ENCODE data around the gene DLK2. TPM values are rescaled to one million over a fixed set of nuclear protein-coding genes. Genes with fewer than 3 reads are reported as not detected.
"Not testable (repeated sequence)": the region's sequence is repeated elsewhere in the genome, so short reads cannot be mapped to it uniquely, and the experiment has no call there.

The DLK2 gene, protein sequence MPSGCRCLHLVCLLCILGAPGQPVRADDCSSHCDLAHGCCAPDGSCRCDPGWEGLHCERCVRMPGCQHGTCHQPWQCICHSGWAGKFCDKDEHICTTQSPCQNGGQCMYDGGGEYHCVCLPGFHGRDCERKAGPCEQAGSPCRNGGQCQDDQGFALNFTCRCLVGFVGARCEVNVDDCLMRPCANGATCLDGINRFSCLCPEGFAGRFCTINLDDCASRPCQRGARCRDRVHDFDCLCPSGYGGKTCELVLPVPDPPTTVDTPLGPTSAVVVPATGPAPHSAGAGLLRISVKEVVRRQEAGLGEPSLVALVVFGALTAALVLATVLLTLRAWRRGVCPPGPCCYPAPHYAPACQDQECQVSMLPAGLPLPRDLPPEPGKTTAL
- total RNA-seq, result 1 to 10 TPM; 1.2 to 1.4 TPM

GRCh38 chr6:43455531-43456428 lies at the start of gene DLK2:
Gene DLK2, minus strand, starts transcription at chr6:43455548. Its CDS starts 723 bp downstream, at chr6:43454825.
- ChIA-PET CTCF (interaction anchor here (0.5 to 5.3 kb wide), 9 partner anchors 14 to 702 kb away, joined by 3 to 33 read pairs (median 4); partner anchors contain the start of gene TJAP1), POLR2A (interaction anchor here (0.6 to 1.5 kb wide), 5 partner anchors 21 to 163 kb away, joined by 3 to 7 read pairs (median 4); partner anchors contain the start of genes ABCC10 and TJAP1)

GRCh38 chr6:43503443-43503842 lies 48.1 kb upstream of the DLK2 start:
- POLR2A ChIA-PET, result interaction anchor here (0.5 kb wide), 1 partner anchor 47 kb away, joined by 3 read pairs; no protein-coding TSS in a partner anchor
- CTCF ChIA-PET, result no interaction called here

DNA sequence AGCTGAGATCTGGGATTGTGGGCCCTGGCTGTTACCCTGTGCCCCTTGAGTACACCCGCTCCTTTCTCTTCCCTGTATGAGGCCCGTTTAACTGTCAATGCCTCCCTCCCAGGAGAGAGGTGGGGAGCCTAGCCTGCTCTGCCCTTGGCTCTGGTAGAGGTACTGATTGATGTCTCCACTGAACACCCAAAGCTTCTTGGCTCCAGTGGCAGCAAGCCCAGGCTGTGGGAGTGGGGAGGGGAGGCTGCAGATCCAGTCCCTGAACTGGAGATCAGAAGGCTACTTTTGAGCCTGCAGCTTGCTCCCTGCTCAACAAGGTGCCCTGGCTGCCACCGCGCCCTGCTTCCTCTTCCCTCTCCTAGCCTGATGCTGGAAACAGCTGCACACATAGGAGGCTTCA lies 47.3 kb upstream of the DLK2 start:
- CTCF ChIA-PET, result no interaction called here
- POLR2A ChIA-PET, result no interaction called here

GRCh38 chr6:43500921-43501320 lies 45.6 kb upstream of the DLK2 start:
- ChIA-PET CTCF (interaction anchor here (1.0 to 1.2 kb wide), 3 partner anchors 9 to 46 kb away, joined by 3 read pairs; partner anchors contain the start of gene LRRC73), POLR2A (no interaction called here)

- CTCF ChIA-PET, result interaction anchor here (5.1 kb wide), 1 partner anchor 7 kb away, joined by 27 read pairs; no protein-coding TSS in a partner anchor
- POLR2A ChIA-PET, result no interaction called here
Measured at GRCh38 chr6:43499028-43499815, 43.9 kb upstream of the DLK2 start.

DNA sequence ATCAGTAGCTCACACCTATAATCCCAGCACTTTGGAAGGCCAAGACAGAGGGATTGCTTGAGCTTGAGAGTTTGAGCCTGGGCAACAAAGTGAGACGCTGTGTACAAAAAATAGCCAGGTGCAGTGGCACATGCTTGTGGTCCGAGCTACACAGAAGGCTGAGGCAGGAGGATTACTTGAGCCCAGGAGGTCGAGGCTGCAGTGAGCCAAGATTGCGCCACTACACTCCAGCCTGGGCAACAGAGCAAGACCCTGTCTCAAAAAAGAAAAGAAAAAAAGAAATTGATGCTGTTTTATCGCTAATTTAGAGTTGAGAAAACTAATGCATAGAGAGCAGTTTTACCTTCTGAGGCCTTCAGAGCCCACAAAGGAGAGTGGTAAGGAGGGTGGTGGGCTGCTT lies 42.9 kb upstream of the DLK2 start:
- CTCF ChIA-PET, result interaction anchor here (5.1 kb wide), 1 partner anchor 8 kb away, joined by 27 read pairs; no protein-coding TSS in a partner anchor
- POLR2A ChIA-PET, result not testable (repeated sequence)

DNA sequence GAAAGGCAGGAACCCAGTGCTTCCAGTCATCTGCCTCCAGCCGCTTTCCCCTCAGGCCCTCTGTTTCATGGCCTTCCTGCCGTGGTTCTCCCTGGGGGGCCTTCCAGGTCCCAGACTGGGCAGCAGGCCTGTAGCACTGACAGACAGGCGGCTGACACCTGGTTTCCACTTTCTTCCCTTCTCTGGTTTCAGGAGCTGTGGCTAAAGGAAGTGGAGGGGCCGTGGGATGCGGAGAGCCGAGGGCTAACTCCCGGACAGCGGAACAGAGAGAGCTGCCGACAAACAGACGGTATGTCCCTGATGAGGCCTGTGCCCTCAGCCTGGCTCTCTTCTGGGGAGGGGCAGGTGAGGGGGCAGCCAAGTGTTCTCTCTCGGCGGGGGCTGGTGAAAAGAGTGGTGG lies 42.3 kb upstream of the DLK2 start:
- CTCF ChIA-PET, result interaction anchor here (5.1 kb wide), 1 partner anchor 8 kb away, joined by 27 read pairs; no protein-coding TSS in a partner anchor
- POLR2A ChIA-PET, result no interaction called here

DNA sequence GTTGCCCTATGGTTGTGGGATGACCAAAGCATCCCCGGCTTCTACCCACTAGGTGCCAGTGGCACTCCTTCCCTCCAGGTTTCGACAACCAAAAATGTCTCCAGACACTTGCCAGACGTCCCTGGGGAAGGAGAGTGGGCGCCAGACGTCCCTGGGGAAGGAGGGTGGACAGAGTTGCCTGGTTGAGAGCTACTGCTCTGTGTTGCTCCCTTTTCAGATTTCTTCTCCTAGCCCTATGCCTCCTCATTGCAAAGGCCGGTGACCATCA lies 41.7 kb upstream of the DLK2 start:
- ChIA-PET CTCF (interaction anchor here (1.4 to 5.1 kb wide), 2 partner anchors 9 to 41 kb away, joined by 6 to 27 read pairs; no protein-coding TSS in a partner anchor), POLR2A (no interaction called here)

- ChIA-PET POLR2A (no interaction called here), CTCF (interaction anchor here (1.3 to 5.1 kb wide), 3 partner anchors 9 to 235 kb away, joined by 4 to 27 read pairs (median 6); no protein-coding TSS in a partner anchor)
Measured at GRCh38 chr6:43496370-43497128, 41.2 kb upstream of the DLK2 start.

GRCh38 chr6:43495409-43495941 lies 40.1 kb upstream of the DLK2 start:
- ChIA-PET POLR2A (no interaction called here), CTCF (interaction anchor here (1.3 to 5.1 kb wide), 4 partner anchors 11 to 234 kb away, joined by 4 to 27 read pairs (median 5); partner anchors contain the start of gene LRRC73)

GRCh38 chr6:43494766-43495165 lies 39.4 kb upstream of the DLK2 start:
- ChIA-PET CTCF (interaction anchor here (1.4 to 5.1 kb wide), 2 partner anchors 11 to 15 kb away, joined by 4 to 27 read pairs; partner anchors contain the start of gene LRRC73), POLR2A (interaction anchor here (0.7 kb wide), 1 partner anchor 171 kb away, joined by 7 read pairs; no protein-coding TSS in a partner anchor)

DNA sequence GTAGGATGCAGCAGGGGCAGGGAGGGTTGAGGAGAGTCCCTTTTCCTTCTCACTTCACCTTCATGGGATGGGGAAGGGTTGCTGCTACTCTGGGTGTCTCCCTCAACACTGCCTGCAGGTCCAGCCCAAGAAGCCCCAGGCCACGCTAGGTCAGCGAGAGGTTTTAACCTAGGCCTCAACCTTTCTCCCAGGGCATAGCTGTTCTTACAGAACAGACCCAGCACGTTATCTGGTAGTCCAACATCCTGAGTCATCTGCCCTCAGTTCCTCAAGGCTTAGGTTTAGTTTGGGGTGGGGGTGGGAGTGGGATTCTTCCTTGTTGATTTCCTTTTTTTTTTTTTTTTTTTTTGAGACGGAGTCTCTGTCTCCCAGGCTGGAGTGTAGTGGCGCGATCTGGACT lies 39.0 kb upstream of the DLK2 start:
- POLR2A ChIA-PET, result interaction anchor here (0.7 kb wide), 1 partner anchor 171 kb away, joined by 7 read pairs; no protein-coding TSS in a partner anchor
- CTCF ChIA-PET, result interaction anchor here (1.4 to 5.1 kb wide), 2 partner anchors 12 to 16 kb away, joined by 4 to 27 read pairs; partner anchors contain the start of gene LRRC73

GRCh38 chr6:43493833-43494232 lies 38.5 kb upstream of the DLK2 start:
- ChIA-PET CTCF (interaction anchor here (1.7 to 5.1 kb wide), 2 partner anchors 12 to 13 kb away, joined by 14 to 27 read pairs; no protein-coding TSS in a partner anchor), POLR2A (no interaction called here)

DNA sequence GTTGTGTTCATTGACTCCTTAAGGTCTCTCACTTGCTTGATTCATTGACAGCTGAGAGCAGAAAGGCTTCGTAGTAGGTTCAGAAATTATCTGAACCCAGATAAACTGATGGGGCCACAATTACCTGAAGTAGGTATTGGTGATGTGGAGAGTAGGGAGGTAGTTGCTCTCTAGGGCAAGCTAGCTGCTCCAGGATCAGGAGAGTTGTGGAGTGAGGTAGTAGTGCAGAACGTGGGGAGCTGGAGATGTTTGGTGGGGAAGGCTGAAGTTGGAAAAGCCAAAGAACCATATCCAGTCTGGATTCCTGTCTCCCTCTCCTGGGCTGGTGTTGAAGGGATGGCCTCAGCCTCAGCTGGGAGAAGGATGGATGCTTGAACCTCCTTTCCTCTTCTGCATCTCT lies 37.9 kb upstream of the DLK2 start:
- ChIA-PET POLR2A (no interaction called here), CTCF (interaction anchor here (1.7 kb wide), 1 partner anchor 13 kb away, joined by 14 read pairs; no protein-coding TSS in a partner anchor)

DNA sequence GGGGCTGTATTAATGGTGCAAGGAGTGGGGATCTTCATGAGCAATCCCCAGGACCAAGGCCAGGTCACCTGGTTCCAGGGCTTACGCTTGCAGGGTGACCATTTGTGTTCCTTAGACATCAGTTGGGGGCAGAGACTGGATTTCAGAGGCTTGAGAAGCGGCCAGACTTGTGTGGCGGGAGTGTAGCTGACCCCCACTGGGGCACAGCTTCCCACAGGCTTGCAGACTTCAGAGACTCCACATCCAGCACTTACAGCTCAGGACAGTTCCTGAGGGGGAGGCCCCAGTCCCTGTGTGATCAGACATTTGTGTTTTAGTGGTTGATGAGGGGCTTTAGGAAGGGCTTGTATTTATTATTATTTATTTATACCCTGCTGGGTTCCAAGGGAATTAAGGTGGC lies 37.3 kb upstream of the DLK2 start:
- POLR2A ChIA-PET, result interaction anchor here (0.6 kb wide), 1 partner anchor 16 kb away, joined by 3 read pairs; no protein-coding TSS in a partner anchor

GRCh38 chr6:43491750-43492661 lies 36.7 kb upstream of the DLK2 start:
- POLR2A ChIA-PET, result interaction anchor here (0.6 kb wide), 1 partner anchor 15 kb away, joined by 3 read pairs; no protein-coding TSS in a partner anchor
- CTCF ChIA-PET, result interaction anchor here (1.7 to 1.8 kb wide), 2 partner anchors 14 kb away, joined by 7 to 14 read pairs; no protein-coding TSS in a partner anchor

More for the DNA sequence above, 37.3 kb upstream of the DLK2 start:
- CTCF ChIA-PET, result interaction anchor here (1.7 kb wide), 1 partner anchor 14 kb away, joined by 14 read pairs; no protein-coding TSS in a partner anchor

Data from activated CD8-positive, alpha-beta memory T cell treated with anti-CD3 and anti-CD28 coated beads for 36 hours (primary cell).